ENCODE results near the gene TPK1. TPM values are rescaled to one million over a fixed set of nuclear protein-coding genes. Genes with fewer than 3 reads are reported as not detected.

Gene TPK1
- total RNA-seq, 1 donor from 2014 or later: 3.5 TPM

DNA sequence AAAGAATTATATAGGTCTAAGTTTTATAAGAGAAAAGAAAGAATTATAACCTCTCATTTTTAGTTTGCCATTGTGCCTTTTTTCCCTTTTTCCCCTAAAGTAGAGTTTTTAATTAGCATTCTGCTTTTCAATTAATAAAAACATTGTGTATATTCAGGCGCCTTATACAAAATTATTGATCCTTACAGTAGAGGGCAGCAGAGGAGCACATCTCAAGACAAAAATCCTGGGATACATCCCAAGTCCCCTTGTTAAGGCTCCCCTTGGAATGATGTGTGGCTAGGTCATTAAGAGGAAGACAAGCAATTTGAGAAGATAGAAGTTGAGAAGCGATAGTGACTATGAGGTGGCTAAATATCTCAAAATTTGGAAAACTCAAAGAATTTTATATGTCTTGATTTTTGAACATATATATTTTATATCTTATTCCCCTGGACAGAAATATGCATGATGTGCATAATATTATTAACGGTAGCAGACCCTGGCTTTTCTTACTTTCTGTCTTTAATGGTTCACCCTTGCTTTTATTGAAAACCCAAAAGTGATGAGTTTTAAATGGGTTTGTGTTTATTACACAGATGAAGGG is 19.1 kb upstream of the TPK1 start:
- Mint-ChIP-seq H3K9me3 (ENCODE audit: low read depth) (peaks cover 3% of the 10 kb centered on the region), H3K27me3 (ENCODE audit: low read depth) (peaks cover 19% of the 10 kb centered on the region), H3K4me3 (ENCODE audit: unreplicated experiment) (no peak overlapping the region), H3K36me3 (ENCODE audit: low read depth) (no peaks in the 10 kb centered on the region), H3K4me1 (ENCODE audit: low read depth) (no peaks in the 10 kb centered on the region), H3K27ac (ENCODE audit: unreplicated experiment) (no peak overlapping the region)
- no peak for DNase-seq (ENCODE audit: low spot score)
- TF ChIP-seq CTCF (IDR thresholded peaks at IDR 0.05): peak; percentile 85

GRCh38 chr7:144853542-144853941 is 17.7 kb upstream of the TPK1 start:
- Mint-ChIP-seq H3K9me3 (ENCODE audit: low read depth) (peaks cover 6% of the 10 kb centered on the region), H3K36me3 (ENCODE audit: low read depth) (no peaks in the 10 kb centered on the region), H3K27me3 (ENCODE audit: low read depth) (peaks cover 22% of the 10 kb centered on the region), H3K4me1 (ENCODE audit: low read depth) (no peaks in the 10 kb centered on the region), H3K4me3 (ENCODE audit: unreplicated experiment) (no peak overlapping the region), H3K27ac (ENCODE audit: unreplicated experiment) (no peak overlapping the region)
- no peak for TF ChIP-seq CTCF (IDR thresholded peaks at IDR 0.05)
- DNase-seq (ENCODE audit: low spot score): no peak

GRCh38 chr7:144848078-144848477 is 12.2 kb upstream of the TPK1 start:
- TF ChIP-seq CTCF (IDR thresholded peaks at IDR 0.05): no peak
- DNase-seq (ENCODE audit: low spot score): no peak
- H3K27ac Mint-ChIP-seq (ENCODE audit: unreplicated experiment): no peak overlapping the region
- H3K4me3 Mint-ChIP-seq (ENCODE audit: unreplicated experiment): no peak overlapping the region
- H3K4me1 Mint-ChIP-seq (ENCODE audit: low read depth): no peaks in the 10 kb centered on the region
- no peaks in the 10 kb centered on the region for H3K36me3 Mint-ChIP-seq (ENCODE audit: low read depth)
- peaks cover 37% of the 10 kb centered on the region for H3K27me3 Mint-ChIP-seq (ENCODE audit: low read depth)
- H3K9me3 Mint-ChIP-seq (ENCODE audit: low read depth): peaks cover 14% of the 10 kb centered on the region

DNA sequence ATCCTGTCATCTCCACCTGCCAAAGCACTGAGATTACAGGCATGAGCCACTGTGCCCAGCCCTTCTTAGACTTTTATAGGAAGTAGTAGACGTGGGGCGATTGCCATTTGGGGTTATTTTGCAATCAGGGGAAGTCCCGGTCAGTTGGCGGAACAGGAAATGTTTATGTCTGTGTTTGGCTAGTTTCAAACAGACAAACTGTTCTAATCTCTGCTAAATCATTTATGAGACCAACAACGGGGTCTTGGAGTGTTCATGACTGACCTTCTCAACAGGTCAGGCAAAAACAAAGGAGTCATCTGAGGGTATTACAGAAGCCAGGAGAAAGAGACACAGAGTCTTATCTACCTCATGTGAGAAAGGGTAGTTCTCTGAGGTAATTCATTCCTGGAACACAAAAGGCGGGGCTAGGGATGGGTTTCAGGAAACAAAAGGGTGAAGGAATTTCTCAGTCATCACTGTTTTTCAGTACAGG is 6.6 kb upstream of the TPK1 start:
- no peak overlapping the region for H3K27ac Mint-ChIP-seq (ENCODE audit: unreplicated experiment)

GRCh38 chr7:144836545-144836842 is 641 bp upstream of the TPK1 start:
- H3K4me3 Mint-ChIP-seq (ENCODE audit: unreplicated experiment): peak overlapping the region; percentile 89
- H3K36me3 Mint-ChIP-seq (ENCODE audit: low read depth): peaks cover 3% of the 10 kb centered on the region
- H3K4me1 Mint-ChIP-seq (ENCODE audit: low read depth): peaks cover 9% of the 10 kb centered on the region
- no peak overlapping the region for H3K27ac Mint-ChIP-seq (ENCODE audit: unreplicated experiment)
- TF ChIP-seq CTCF (IDR thresholded peaks at IDR 0.05): no peak
- DNase-seq (ENCODE audit: low spot score): no peak
- H3K9me3 Mint-ChIP-seq (ENCODE audit: low read depth): peaks cover 20% of the 10 kb centered on the region
- H3K27me3 Mint-ChIP-seq (ENCODE audit: low read depth): no peaks in the 10 kb centered on the region

More for the DNA sequence above, 6.6 kb upstream of the TPK1 start:
- no peak for DNase-seq (ENCODE audit: low spot score)
- Mint-ChIP-seq H3K36me3 (ENCODE audit: low read depth) (peaks cover 3% of the 10 kb centered on the region), H3K4me1 (ENCODE audit: low read depth) (no peaks in the 10 kb centered on the region), H3K27me3 (ENCODE audit: low read depth) (peaks cover 14% of the 10 kb centered on the region), H3K9me3 (ENCODE audit: low read depth) (peaks cover 22% of the 10 kb centered on the region), H3K4me3 (ENCODE audit: unreplicated experiment) (no peak overlapping the region)
- no peak for TF ChIP-seq CTCF (IDR thresholded peaks at IDR 0.05)

All from chondrocyte (in vitro differentiated cells).